ENCODE results near the gene AXIN1.
A peak's percentile ranks its signal among the peaks of the same experiment; 100 is the strongest.
"Not testable (repeated sequence)": the region's sequence is repeated elsewhere in the genome, so short reads cannot be mapped to it uniquely, and the experiment has no call there.

AXIN1 gene

DNA sequence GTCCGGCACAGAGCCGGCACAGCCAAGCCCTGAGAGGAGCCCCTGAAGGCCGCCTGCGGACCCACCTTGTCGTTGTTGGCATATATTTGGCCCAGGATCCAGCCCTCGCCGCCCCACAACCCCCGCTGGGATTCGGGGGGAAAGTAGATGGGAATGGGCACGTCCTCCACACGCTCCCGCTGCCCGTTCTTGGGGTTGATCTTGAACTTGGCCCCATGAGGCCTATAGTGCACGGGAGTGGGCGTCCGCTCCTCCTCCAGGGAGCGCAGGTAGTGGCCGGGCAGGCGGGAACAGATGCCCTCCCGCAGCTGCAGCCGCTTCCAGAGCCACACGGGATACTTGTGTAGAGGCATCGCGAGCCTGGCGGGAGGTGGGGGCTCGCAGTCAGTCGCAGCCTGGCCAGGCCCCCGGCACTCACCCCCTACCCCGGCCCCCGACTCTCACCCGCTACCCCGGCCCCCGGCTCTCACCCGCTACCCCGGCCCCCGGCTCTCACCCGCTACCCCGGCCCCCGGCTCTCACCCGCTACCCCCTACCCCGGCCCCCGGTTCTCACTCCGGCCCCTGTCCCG is 17.4 kb upstream of the AXIN1 start:
- DNase-seq: no peak

DNA sequence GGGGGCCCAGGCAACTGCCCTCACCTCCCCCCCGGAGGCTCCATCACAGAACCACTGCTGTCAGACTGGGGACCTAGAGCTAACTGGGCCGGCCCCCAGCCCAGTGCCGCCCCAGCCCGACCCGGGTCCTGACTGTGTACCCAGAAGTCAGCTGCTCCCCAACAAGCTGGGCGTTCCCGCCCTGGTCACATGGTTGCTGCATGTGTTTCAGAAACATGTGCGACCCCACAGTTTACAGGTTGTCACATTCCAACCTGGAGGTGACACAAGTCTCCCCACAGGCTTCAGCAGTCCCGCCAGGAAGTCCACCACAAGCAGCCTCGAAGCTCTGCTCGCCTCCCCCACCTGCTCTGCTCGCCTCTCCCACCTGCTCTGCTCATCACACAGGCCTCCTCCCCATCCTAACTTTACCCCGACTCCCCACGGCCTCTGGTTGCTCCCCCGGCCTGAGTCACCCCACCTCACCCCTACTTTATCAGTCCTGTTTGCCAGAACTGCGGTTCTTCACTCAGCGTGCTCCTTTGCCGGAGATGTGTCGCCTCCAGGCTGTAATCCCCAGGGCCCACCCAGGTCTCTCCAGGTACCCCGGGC is 16.8 kb upstream of the AXIN1 start:
- no peak for DNase-seq

DNA sequence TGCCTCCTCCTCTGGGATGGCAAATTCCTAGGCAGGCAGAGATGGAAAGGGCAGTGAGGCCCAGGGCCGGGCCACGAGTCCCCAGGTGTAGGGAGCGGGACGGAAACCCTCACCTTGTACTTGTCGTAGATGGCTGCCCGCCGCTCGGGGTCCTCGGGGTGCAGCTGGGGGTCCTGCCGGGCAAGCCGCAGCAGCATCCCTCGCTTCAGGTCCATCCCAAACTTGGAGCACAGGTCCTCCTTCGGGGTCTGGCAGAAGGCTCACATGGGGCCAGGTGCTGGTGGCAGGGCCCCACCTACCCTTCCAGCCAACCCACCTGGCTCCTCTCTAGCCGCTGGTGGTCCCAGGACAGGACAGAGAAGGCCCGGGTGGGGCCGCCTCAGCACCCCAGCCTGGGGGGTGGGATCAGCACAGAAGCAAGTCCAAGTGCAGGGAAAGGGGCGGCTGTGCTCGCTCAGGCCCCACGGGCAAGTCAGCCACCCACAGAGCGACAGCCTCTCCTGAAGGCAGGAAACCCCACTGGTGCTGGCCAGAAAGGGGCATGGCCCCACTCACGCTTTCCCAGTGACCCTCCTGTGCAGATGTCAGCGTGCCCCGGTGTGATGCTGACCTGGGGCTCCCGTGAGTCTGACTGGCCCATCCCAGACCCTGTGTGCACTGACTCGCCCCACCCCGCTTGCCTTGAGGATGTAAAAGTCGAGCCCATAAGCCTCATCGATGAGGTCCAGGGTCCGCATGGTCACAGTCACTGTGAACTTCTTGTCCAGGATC is 16.1 kb upstream of the AXIN1 start:
- no peak for DNase-seq

DNA sequence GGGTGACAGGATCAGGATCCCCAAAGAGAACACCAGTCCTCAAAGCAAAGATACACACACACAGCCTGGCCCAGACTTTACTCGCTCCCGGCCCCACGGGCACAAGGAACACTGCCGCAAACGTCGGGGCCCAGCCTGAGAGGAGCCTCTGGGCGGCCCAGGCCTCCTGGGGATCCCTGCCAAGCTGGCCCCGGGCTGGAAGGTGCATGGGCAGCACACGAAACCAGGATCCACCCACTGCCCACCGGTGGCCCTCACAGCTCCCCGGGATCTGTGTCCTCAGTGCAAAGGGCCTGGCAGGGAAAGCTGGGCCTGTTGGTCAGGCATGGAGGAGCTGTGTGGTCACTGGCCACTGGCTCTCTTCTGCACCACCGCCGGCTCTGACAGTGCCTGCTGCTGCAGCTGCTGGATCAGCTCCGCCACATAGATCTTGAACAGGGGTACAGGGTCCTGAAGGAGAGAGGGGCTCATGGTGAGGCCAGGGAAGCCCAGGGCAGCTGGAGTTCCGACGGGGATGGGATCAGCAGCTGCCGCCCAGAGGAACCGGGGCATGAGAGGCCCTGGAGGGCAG is 14.9 kb upstream of the AXIN1 start:
- DNase-seq: no peak

DNA sequence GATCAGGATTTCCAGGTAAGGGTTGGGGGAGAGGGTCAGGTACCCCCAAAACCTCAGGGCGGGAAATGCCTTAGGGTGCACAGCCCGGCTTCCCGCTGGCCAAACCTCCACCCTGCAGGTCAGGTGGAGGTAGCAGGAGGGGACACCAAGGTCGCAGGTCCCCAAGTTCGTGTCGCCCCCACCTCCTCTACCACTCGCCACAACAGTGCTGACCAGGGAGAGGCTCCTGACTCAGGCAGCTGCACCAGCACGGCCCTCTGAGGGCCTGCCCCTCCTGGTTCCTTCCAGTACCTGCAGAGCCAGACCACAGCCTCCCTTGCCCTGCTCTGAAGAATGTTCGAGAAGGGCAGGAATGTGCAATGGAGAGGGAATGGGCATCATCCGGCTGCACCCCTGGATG is 14.0 kb upstream of the AXIN1 start:
- DNase-seq: no peak

DNA sequence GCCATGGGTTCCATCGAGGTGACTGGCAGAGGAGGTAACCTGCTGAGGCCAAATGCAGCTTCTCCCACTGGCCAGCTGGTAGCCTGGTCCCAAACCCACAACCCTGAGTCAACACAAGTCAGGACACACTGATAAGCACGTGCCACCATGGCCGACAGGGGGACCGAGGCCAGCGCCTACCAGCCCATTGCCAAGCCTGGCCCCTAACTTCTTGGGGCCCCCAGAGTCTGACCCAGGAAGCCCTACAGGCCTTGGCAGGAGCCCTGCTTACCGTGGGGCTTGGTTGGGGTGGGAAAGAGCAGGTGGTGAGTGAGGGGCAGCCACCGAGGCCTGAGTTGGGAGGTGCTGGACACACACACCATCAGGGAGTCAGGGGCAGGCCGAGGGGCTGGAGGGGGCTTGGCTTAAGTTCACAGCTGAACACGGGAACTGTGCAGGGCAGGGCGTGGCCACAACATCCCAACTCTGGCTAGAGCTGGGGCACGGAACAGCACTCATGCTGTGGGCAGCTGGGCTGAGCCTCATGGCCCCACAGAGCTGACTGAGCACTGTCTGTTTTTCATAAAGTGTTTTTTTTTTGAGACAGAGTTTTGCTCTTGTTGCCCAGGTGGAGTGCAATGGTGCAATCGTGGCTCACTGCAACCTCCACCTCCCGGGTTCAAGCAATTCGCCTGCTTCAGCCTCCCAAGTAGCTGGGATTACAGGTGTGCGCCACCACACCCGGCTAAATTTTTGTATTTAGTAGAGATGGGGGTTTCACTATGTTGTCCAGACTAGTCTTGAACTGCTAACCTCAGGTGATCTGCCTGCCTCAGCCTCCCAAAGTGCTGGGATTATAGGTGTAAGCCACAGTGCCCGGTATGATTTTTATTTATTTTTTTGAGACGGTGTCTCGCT is 12.3 kb upstream of the AXIN1 start:
- DNase-seq: no peak

DNA sequence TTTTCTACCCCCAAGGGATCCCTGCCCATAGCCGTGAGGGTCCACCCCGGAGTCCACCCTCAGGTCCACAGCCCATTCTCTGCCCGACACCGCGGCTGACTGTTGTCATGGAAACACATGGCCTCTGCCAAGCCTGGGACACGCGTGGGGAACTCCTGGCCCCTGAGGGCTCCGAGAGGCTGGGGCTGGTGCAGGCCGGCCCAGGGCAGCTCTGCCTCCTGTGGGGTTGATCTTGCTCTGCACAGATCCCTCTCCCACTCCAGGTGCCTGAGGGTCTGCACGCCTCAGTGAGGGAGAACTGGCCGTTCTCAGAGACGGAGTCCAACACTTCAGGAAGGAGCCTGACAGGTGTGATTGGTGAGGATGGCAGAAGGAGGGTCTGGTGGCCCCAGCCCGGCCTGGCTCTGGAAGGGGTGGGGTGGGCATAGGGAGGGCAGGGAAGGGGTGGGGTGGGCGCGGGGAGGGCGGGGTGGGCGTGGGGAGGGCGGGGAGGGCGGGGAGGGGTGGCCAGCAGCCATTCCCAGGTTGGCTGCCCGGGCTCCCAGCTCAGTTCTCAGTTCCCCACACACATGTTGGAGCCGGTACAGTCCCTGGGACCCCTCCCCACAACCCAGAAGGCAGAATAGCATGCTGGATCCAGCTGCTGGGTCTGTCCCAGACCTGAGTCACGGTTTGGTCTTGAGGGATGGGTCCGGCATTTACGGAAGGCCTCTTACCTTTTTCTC is 11.4 kb upstream of the AXIN1 start:
- no peak for DNase-seq

DNA sequence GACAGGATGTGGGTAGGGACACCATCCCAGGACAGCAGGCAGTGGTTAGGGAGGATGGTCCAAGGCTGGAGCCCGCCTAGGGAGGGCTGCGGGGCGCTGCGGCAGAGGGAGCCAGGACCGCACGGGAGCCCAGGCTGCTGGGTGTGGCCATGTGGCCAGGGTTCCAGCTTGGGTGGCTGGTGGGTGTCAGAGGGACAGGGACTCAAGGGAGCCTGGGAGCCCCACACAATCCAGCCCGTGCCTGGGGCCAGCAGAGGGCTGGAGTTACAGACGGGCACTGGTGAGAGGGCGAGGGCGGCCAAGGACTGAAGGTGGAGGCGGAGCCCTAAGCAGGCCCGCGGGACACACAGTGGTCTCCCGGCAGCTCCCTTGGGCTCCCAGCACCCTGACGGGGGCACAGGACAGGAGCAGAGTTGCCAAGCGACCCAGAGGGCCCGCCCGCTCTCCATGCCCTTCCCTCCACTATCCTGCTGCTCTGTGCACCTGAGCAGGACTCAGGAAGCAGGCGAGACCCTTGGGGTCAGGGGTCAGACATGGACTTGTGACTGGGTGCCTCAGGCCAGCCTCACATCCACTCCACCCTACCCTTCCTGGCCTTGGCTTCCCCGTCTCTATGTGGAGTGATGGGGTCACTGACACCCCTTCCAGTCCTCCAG is 10.7 kb upstream of the AXIN1 start:
- no peak for DNase-seq

DNA sequence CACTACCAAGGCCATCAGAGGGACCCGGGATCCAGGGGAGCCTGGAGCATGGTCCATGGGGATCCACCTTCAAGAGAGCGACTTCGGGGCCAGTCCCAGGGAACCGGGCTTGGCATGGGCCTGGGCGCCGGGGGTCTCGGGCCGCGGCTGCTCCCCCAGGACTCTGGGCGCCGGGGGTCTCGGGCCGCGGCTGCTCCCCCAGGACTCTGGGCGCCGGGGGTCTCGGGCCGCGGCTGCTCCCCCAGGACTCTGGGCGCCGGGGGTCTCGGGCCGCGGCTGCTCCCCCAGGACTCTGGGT is 10.1 kb upstream of the AXIN1 start:
- DNase-seq: not testable (repeated sequence)

DNA sequence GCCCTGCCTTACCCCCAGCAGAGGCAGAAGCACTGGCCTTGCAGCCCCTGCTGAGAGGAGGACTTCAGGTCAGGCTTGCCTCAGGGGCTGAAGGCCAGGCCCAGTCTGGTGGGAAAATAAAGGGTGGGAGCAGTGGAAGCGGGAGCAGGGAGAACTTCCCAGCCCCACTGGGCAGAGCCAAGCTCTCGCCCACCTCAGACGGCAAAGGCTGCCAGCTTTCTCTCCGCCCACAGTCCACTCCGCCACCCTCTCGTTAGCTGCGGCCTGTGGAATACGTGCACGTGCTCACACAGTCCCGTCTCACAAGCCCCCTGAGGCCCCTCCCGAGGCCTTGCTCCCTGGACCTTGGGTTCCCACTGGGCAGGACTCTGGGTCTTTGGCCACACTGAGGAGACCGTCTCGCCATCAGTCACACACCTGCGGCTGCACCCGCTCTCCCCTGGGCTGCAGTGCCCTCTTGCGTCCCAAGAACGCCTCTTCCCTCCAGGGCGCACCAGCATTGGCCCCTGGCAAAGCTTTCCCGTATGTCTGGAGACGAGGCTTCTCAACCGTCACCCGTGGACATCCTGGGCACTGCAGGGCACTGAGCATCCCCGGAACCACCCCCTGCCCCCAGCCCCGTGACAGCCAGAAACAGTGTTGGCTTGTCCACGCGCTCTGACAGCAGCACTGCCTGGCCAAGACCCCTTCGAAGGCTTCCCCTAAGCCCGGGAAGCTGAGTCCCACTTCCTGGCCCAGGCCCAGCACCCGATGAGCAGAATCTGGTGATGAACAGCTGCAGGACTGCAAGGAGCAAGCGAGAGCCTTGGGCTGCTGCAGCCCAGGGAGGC is 9.6 kb upstream of the AXIN1 start:
- peak in 37 of 51 donors; percentile 8 to 69 (median 38) for DNase-seq

DNA sequence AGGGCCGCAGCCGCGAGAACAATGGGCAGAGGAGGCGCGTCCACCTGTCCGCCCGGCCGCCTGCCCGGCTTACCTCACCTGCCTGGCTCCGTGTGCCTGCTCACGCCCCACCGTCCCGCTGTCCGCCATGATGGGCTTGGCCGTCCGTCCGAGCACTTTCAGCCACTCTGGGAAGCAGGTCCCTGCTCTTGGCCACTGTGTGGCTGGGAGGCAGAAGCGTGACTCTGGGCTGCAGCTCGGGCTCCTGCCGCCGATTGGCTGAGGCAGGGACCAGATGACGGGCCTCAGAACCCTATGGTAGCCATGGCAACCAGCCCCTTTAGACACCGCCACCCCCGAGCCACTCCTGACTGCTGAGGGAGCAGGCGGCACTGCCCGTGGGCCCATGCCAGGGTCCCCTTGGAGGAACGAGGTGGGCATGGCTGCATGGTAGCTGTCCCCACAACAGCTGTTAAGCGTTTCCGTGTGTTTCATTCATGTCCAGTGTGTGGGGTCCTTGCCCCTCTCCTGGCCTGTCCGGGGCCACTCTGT is 8.9 kb upstream of the AXIN1 start:
- peak in 10 of 51 donors; percentile 19 to 55 (median 32) for DNase-seq

DNA sequence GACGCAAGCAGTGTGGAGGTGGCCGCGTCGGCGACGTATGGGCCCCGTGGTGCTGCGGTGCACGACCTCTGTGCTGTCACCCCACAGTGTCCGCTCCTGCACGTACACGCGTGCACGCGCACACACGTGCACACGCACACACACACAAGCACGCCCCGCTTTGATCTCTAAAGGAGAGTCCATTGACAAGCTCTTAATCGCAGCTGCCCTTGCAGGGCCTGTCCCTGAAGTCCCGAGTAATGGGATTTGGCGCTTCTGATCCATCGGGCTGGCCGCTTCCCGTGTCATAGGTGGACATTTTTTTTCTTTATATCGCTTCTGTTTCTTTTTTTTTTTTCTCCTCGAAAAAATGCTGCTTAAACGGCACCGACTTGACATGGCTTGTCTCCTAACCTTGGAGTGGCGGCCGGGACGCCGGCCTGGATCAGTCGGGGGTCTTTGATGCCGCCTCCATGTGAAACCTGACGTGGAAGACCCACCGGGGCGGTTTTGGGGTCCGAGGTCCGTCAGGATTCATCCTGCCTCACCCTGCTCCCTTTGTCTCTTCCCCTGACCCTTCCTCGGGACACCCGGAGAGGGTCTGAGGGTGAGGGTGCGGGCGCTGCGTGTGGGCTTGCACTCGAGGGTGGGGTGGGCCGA is 8.3 kb upstream of the AXIN1 start:
- no peak for DNase-seq

DNA sequence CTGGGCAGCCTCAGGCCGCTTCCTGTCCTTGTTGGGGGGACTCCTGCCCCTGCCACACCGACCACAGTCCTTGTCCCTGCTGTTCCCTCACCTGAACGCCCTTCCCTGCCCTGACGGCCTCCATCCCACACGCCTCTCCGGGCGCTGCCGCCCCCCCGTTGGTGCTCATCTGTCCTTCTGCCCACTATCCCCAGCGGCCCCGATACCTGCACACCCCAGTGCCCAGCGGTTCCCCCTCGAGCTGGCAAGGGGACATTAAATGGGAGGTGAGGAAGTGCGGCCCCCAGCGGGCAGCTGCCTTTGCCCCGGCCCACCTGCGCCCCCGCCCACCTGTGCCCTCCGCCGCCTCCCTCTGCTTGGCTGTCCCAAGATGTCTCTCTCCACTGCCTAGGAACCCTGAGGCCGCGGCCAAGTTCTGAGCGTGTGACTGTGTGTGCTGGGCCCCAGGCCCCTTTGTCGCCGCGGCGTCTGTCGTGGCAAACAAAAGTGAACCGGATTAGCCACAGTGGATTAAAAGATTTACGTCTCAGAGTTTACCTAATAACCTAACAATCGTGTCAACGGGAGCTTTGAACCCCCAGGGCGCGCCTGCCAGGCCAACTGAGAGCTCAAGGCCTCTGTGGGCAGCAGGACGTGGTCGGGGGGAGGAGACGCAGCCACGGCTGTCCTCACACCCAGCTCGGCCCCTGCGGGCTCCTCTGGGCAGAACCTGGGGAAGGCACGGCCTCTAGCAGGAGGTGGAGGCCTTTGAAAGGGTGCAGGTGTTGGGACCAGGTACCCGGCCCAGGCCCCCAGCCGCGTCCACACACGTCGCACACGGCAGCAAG is 7.6 kb upstream of the AXIN1 start:
- DNase-seq: peak in 1 of 51 donors; percentile 29

DNA sequence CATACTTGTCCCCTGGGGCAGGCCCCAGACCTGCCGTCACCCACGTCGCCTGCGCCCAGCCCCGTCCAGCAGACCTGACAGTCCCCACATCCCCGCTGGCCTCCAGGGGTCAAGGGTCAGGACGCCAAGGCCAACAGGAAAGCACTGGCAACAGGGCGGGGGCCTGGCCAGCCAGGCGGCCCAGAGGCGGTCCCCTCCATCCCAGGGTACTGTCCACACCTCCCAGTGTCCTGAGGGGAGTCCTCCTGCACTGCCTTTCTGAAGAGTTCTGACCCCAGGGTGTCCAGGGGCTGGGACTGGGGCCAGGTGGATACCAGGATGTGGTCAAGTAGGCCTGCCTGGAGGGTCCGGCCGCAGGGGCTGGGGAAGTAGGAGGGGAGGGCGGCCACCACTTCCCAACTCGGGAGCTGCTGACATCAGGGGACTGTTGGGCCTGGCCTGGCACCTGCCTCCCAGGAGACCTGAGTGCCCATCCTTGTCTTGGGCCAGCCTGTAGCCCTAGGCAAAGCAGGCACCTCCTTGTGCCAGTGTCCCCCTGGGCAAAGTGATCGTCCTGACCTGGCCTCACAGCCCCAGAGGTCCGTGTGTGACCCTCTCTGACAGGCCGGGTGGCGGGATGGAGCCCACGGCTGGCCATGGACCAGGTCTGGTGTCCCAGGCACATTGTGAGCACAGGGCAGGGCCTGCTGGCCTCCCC is 6.7 kb upstream of the AXIN1 start:
- DNase-seq: no peak

DNA sequence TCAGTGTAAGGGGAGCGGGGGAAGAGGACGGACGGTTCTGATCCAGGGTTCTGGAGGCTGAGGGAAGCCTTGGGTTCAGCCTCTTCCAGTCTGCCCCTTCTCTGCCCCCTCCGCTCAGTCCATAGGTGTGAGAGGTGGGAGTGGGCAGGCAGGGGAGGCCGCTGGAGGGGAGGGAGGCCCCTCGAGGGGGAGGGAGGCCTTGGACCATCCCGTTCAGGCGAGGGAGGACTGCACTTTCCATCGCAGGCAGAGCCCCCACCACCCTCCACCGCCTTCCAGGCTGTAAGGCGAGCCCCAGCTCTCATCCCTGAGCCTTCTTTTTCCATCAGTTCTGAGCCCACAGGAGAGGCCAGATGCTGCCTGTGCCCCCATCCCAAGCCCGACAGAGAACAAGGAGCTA is 4.2 kb upstream of the AXIN1 start:
- no peak for DNase-seq

DNA sequence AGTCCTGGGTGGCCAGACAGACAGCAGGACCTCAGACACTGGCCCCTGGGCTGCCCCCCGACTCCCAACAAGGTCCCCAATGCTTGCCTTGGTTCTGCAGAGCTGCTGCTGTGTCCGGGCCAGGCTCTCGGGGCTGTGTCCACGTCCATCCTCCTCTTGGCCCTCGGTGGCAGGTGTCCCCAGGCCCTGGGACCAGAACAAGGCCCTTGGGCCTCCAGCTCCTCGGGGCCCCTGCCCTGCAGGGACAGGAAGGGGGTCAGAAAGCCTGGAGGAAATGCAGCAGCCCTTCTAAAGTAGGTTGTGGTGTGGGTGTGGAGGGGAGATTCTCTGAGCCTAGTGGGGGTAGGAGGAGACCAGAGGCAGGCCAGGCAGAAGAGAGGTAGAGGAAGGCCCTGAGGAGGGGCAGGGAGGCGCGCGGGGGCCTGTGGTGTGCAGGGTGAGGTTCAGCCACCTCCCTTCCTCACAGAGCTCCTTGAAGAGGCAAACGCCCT is 2.5 kb upstream of the AXIN1 start:
- DNase-seq: no peak

DNA sequence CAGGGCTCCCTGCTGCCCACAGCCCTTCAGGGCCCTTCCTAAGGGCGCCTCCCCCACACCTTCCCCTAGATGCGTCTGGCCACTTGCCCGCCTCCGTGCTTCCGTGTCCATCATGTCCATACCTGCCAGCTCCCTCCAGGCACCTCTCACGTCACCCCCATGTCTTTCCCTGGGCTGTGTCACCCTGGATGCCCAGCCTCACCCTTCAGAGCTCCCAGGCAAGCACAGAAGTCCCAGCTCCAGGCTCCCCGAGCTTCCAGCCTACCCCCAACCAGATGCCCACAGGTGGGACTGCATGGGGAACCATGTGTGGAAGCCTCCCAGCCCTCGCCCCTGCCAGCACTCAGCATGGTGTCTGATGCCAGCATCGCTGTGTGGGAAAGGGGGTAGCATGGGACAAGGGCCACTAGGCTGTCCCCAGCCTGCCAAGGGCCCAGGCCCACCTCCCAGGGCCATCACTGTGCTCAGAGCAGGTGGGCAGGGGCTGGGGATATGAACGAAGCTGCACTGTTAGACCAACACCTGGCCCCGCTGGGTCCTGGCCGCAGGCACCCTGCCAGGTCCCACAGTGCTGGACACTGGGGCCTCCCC is 1.9 kb upstream of the AXIN1 start:
- no peak for DNase-seq
